Neural crest cell (in vitro differentiated cells): ENCODE data around the gene P3H2. TPM values are rescaled to one million over a fixed set of nuclear protein-coding genes. Genes with fewer than 3 reads are reported as not detected.
A peak's percentile ranks its signal among the peaks of the same experiment; 100 is the strongest.

Experiments used
- DNase-seq: peaks from one replicate; pipeline ENCODE4 v3.0.0; 2021; ENCODE audit warnings: low read depth, mixed read lengths, low spot score
- H3K27ac Mint-ChIP-seq: one replicate; pipeline ENCODE4 v1.8.0; 2021; ENCODE audit warnings: mild to moderate bottlenecking, mixed read lengths; ENCODE audit not compliant: unreplicated experiment
- H3K27me3 Mint-ChIP-seq: 2 replicates; pipeline ENCODE4 v1.8.0; 2021; ENCODE audit warnings: low read depth, mild to moderate bottlenecking, mixed read lengths
- H3K36me3 Mint-ChIP-seq: 2 replicates; pipeline ENCODE4 v1.8.0; 2021; ENCODE audit warnings: low read depth, mild to moderate bottlenecking, mixed read lengths
- H3K4me1 Mint-ChIP-seq: 2 replicates; pipeline ENCODE4 v1.8.0; 2021; ENCODE audit warnings: mixed read lengths
- H3K4me3 Mint-ChIP-seq: one replicate; pipeline ENCODE4 v1.8.0; 2021; ENCODE audit warnings: mild to moderate bottlenecking, mixed read lengths
- H3K9me3 Mint-ChIP-seq: 2 replicates; pipeline ENCODE4 v1.8.0; 2021; ENCODE audit warnings: mixed read lengths
- CTCF ChIP-seq: fragments of 200-600 bp; sonication (generic); conservative IDR thresholded peaks from 2 replicates; pipeline ENCODE4 v1.5.0; 2021; ENCODE audit warnings: antibody characterized with exemption, mild to moderate bottlenecking
- total RNA-seq: library from RNA; stranded (reverse); gene quantifications from 2 replicates; pipeline ENCODE4 v1.2.1, GENCODE V29; 2021

The P3H2 gene
- total RNA-seq, 1 donor from 2014 or later, result 4.1 TPM

GRCh38 chr3:189995129-189995528, 125.6 kb downstream of the P3H2 start:
- Mint-ChIP-seq H3K9me3 (no peaks in the 10 kb centered on the region), H3K27me3 (no peaks in the 10 kb centered on the region), H3K4me3 (no peak overlapping the region), H3K36me3 (no peaks in the 10 kb centered on the region), H3K4me1 (no peaks in the 10 kb centered on the region), H3K27ac (no peak overlapping the region)
- no peak for TF ChIP-seq CTCF
- DNase-seq, result no peak

DNA sequence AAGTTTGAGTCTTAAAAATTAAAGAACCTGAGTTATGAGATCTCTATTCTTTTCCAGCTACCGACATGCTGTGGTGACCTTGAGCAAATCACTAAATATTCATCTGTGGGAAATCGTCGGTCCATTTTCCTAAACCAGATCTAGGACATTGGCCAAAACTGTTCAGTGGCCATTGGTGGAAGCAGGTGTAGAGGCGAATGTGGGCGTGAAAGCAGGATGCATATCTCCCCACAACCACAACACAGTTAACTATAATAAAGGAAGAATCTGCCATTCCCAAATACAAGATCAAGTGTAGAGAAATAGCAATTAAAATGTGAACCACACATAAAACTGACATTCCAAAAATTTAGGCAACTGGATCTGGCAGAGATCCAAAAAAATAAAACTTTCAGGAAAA, 129.9 kb downstream of the P3H2 start:
- no peak overlapping the region for H3K27ac Mint-ChIP-seq
- no peak for TF ChIP-seq CTCF
- DNase-seq, result no peak
- no peaks in the 10 kb centered on the region for H3K4me1 Mint-ChIP-seq
- no peaks in the 10 kb centered on the region for H3K36me3 Mint-ChIP-seq
- H3K4me3 Mint-ChIP-seq, result no peak overlapping the region
- no peaks in the 10 kb centered on the region for H3K27me3 Mint-ChIP-seq
- no peaks in the 10 kb centered on the region for H3K9me3 Mint-ChIP-seq

GRCh38 chr3:189988854-189989253, 131.8 kb downstream of the P3H2 start:
- no peak for DNase-seq
- no peak for TF ChIP-seq CTCF
- no peaks in the 10 kb centered on the region for H3K36me3 Mint-ChIP-seq
- no peaks in the 10 kb centered on the region for H3K4me1 Mint-ChIP-seq
- H3K9me3 Mint-ChIP-seq, result no peaks in the 10 kb centered on the region
- no peak overlapping the region for H3K4me3 Mint-ChIP-seq
- H3K27ac Mint-ChIP-seq, result peak overlapping the region; percentile 12
- no peaks in the 10 kb centered on the region for H3K27me3 Mint-ChIP-seq

- H3K4me3 Mint-ChIP-seq, result no peak overlapping the region
- no peak overlapping the region for H3K27ac Mint-ChIP-seq
- no peak for TF ChIP-seq CTCF
- no peaks in the 10 kb centered on the region for H3K9me3 Mint-ChIP-seq
- no peaks in the 10 kb centered on the region for H3K36me3 Mint-ChIP-seq
- DNase-seq, result no peak
- no peaks in the 10 kb centered on the region for H3K4me1 Mint-ChIP-seq
- no peaks in the 10 kb centered on the region for H3K27me3 Mint-ChIP-seq
Observed at GRCh38 chr3:189988322-189988721, 132.4 kb downstream of the P3H2 start.

DNA sequence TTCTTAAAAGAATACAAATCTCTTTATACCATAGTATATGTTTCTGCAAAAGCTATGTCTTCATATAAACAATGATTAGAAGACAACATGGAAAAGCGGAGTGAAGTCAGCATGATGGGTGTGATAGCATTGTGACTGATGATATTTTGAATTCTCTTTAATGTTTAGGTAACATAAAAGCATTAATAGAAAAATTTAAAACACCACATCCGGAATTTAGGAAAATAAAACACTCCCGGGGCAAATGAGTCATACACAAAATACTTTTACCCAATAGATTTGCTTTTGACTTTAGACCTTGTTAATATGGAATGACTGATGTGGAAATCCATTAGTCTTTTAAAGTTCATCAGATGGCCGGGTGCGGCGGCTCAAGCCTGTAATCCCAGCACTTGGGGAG, 134.7 kb downstream of the P3H2 start:
- no peak overlapping the region for H3K4me3 Mint-ChIP-seq

More for the DNA sequence above, 134.7 kb downstream of the P3H2 start:
- H3K36me3 Mint-ChIP-seq, result no peaks in the 10 kb centered on the region
- no peaks in the 10 kb centered on the region for H3K4me1 Mint-ChIP-seq
- no peaks in the 10 kb centered on the region for H3K9me3 Mint-ChIP-seq
- TF ChIP-seq CTCF, result no peak
- no peak for DNase-seq
- H3K27me3 Mint-ChIP-seq, result no peaks in the 10 kb centered on the region
- H3K27ac Mint-ChIP-seq, result no peak overlapping the region
